Brain pericyte (primary cell): ENCODE data around the gene GLI1.
"Not testable (repeated sequence)": the region's sequence is repeated elsewhere in the genome, so short reads cannot be mapped to it uniquely, and the experiment has no call there.

ENCODE experiments used
- DNase-seq: peaks from one replicate; pipeline ENCODE4 v3.0.0-alpha.2; 2012; ENCODE audit warnings: low read depth, low spot score

GLI1 gene

DNA sequence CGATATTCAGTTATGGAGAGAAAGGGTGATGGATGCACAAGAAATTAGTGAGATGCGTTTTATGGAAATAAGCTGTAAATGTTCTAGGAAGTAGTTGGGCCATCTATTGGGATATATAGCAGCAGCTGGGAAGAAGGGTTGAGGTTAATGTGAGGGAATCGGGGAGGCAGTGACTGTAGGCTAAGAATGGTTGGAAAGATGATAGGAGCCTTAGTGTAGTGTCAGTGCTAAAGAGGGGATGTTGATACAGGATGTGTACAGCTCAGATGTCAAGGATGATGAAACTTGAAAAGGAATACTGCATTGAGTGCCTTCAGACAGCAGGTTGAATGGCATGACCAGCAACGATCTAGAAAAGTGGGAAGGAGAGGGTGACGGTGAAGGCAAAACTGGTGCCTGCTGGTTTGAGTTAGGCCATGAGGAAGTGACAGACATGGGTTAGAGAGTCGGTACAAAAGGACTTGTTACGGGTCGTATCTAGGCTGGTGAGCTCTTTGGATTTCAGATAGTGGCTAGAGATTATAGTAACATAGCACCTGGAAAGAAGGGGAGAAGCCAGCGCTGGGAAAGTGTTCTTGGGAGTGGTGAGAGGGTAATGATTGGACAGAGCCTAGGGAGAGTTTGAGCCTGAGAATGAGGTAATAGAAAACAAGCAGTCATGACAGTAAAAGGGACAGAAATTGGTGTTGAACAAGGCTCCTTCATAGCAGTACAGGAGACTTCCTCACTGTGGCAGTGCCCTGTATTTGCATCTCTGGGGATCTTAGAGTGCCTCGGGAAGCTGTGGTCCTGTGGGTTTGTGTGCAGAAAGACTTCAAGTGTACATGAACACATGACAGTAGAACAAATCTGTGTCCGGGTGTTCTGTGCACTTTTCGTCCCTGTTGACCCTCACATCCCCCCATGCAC lies 37.9 kb downstream of the GLI1 start:
- no peak for DNase-seq

DNA sequence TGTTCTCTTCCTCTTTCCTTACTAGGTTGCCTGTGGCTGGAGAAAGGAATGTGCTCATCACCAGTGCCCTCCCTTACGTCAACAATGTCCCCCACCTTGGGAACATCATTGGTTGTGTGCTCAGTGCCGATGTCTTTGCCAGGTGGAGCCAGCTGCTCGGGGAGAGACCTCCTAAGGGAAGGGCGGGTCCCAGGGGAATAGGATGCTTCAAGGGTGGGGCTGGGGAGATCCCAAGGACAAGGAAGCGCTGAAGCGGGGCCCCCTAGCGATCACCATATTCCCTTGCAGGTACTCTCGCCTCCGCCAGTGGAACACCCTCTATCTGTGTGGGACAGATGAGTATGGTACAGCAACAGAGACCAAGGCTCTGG lies 38.5 kb downstream of the GLI1 start:
- DNase-seq: no peak

DNA sequence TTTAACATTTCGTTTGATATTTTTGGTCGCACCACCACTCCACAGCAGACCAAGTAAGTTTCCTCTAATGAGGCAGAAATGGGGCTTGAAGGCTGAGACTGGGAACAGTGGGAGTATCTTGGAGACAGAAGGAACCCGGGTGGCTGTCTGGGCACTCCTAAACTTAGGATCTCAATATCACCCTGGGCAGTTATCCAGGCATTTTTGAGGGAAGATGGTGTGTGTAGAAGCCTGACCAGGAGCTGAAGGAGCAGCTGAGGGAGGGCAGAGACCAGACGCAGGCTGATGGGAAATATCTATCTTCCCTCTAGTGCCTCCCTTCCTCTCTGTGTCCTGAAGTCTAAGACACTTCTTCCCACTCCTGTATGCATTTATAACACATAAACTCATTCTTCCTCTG lies 39.0 kb downstream of the GLI1 start:
- no peak for DNase-seq

DNA sequence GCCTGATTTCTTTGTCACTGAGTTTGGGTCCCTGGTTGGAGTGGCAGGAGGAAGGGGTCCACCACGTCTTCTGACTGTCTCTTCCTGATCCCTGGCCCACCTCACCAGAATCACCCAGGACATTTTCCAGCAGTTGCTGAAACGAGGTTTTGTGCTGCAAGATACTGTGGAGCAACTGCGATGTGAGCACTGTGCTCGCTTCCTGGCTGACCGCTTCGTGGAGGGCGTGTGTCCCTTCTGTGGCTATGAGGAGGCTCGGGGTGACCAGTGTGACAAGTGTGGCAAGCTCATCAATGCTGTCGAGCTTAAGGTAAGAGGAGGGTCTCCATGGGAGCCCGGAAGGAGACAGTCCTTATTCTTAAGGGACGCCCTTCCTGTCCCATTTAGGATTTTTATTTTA lies 40.6 kb downstream of the GLI1 start:
- DNase-seq: no peak

DNA sequence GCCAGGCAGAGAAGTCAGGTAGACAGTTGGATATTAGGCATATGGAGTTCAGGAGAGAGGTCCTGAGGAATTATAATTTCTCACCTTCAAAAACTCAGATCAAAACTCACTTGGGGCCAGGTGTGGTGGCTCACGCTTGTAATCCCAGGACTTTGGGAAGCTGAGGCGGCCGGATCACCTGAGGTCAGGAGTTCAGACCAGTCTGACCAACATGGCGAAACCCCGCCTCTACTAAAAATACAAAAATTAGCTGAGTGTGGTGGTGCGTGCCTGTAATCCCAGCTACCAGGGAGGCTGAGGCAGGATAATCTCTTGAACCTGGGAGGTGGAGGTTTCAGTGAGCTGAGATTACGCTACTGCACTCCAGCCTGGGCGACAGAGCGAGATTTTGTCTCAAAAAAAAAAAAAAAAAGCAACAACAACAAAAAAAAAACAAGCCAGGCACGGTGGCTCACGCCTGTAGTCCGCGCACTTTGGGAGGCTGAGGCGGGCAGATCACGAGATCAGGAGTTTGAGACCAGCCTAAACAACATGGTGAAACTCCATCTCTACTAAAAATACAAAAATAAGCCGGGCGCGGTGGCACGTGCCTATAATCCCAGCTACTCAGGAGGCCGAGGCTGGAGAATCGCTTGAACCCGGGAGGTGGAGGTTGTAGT lies 42.9 kb downstream of the GLI1 start:
- not testable (repeated sequence) for DNase-seq

DNA sequence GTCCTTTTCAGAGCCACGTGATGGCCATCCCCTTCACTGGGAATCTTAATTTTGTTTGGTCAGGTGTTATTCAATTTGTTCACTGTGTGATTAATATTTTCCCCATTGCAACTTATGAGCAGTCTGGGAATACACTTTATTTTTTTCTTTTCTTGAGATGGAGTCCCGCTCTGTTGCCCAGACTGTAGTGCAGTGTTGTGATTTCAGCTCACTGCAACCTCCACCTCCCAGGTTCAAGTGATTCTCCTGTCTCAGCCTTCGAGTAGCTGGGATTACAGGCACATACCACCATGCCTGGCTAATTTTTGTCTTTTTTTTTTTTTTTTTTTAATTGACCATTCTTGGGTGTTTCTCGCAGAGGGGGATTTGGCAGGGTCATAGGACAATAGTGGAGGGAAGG lies 47.0 kb downstream of the GLI1 start:
- not testable (repeated sequence) for DNase-seq

DNA sequence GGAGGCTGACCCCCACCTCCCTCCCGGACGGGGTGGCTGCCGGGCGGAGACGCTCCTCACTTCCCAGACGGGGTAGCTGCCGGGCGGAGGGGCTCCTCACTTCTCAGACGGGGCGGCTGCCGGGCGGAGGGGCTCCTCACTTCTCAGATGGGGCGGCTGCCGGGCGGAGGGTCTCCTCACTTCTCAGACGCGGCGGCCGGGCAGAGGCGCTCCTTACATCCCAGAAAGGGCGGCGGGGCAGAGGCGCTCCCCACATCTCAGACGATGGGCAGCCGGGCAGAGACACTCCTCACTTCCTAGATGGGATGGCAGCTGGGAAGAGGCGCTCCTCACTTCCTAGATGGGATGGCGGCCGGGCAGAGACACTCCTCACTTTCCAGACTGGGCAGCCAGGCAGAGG lies 48.2 kb downstream of the GLI1 start:
- DNase-seq: not testable (repeated sequence)

DNA sequence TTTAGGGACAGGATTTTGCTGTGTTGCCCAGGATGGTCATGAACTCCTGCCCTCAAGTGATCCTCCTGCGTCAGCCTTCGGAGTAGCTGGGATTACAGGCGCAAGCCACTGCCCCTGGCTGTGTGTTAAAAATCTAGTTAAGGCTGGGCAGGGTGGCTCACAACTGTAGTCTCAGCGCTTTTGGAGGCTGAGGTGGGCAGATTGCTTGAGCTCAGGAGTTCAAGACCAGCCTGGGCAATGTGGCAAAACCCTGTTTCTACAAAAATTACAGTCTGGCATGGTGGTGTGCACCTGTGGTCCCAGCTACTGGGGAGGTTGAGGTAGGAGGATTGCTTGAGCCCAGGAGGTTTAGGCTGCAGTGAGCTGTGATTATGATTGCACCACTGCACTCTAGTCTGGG lies 51.6 kb downstream of the GLI1 start:
- DNase-seq: no peak

DNA sequence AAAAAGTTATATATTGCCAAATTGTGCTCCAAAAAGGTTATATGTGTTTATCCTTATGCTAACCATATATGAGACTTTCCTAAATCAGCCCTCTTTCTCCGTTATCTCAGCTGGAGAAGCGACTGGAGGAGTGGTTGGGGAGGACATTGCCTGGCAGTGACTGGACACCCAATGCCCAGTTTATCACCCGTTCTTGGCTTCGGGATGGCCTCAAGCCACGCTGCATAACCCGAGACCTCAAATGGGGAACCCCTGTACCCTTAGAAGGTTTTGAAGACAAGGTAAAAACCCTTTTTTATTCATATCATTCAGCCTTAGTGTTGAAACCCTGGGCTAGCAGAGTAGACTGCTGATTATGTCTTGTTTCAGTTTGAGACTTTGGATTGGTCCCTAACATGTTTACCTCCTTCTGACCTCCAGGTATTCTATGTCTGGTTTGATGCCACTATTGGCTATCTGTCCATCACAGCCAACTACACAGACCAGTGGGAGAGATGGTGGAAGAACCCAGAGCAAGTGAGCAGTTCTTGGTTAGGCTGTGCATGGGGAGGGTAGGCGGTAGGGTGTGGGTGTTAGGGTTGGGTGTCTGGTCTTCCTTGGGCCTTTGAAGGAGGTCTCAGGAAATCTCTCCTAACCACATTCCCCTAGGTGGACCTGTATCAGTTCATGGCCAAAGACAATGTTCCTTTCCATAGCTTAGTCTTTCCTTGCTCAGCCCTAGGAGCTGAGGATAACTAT lies 52.2 kb downstream of the GLI1 start:
- no peak for DNase-seq

DNA sequence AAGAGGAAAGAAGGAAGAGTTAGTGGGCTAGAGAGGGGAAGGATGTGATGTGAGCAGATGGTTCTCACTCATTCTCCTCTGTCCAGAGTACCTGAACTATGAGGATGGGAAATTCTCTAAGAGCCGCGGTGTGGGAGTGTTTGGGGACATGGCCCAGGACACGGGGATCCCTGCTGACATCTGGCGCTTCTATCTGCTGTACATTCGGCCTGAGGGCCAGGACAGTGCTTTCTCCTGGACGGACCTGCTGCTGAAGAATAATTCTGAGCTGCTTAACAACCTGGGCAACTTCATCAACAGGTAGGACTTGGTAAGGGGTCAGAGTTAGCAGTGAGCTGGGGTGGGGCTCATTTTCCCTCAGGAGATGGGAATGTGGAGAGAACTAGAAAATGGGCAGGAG lies 53.1 kb downstream of the GLI1 start:
- no peak for DNase-seq

DNA sequence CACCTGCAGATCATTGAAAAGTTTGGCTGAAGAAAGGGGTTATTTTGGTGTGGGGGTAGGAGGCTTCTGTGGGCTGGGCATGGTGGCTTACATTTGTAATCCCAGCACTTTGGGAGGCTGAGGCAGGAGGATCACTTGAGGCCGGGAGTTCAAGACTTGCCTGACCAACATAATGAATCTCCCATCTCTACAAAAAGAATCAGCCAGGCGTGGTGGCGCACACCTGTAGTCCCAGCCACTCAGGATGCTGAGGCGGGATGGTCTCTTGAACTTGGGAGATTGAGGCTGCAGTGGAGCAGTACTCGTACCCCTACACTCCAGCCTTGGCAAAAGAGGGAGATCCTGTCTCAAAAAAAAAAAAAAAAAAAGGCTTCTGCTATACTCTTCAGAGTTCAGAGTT lies 53.7 kb downstream of the GLI1 start:
- DNase-seq: no peak

DNA sequence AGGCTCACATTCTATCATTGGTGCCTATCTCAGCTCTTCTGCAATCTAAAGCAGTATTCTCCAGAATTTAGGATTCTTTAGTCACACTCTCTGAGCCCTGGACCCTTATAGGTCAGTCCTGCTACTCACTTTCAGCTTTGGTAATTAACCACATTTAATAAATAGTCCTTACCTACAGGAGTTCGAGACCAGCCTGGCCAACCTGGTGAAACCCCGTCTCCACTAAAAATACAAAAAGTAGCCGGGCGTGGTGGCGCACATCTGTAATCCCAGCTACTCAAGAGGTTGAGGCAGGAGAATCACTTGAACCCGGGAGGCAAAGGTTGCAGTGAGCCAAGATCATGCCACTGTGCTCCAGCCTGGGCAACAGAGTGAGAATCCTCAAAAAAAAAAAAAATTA lies 54.1 kb downstream of the GLI1 start:
- not testable (repeated sequence) for DNase-seq

DNA sequence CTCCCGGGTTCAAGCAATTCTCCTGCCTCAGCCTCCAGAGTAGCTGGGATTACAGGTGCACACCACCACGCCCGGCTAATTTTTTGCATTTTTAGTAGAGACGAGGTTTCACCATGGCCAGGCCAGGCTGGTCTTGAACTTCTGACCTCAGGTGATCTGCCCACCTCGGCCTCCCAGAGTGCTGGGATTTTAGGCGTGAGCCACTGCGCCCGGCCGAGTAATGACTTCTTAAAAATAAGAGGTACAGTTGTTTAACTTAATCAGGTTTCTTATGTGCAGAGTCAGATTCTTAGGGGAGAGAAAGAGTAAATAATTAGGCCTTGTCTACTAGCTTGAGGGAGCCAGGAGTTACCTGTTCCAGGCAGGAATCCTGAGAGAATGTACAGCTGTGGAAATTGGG lies 54.7 kb downstream of the GLI1 start:
- DNase-seq: not testable (repeated sequence)

DNA sequence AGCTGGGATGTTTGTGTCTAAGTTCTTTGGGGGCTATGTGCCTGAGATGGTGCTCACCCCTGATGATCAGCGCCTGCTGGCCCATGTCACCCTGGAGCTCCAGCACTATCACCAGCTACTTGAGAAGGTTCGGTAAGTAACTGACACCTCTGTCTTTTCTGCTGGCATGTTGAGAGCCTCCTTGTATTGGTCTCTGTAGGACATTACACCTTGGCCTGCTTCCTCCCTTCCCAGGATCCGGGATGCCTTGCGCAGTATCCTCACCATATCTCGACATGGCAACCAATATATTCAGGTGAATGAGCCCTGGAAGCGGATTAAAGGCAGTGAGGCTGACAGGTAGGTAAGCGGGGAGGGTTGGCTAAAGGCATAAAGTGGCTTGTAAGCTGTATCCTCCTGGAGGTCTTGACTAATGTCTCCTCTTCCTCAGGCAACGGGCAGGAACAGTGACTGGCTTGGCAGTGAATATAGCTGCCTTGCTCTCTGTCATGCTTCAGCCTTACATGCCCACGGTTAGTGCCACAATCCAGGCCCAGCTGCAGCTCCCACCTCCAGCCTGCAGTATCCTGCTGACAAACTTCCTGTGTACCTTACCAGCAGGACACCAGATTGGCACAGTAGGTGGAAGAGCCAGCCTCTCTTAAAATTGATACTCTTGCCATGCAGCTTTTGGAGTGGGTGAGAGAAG lies 55.3 kb downstream of the GLI1 start:
- DNase-seq: no peak

DNA sequence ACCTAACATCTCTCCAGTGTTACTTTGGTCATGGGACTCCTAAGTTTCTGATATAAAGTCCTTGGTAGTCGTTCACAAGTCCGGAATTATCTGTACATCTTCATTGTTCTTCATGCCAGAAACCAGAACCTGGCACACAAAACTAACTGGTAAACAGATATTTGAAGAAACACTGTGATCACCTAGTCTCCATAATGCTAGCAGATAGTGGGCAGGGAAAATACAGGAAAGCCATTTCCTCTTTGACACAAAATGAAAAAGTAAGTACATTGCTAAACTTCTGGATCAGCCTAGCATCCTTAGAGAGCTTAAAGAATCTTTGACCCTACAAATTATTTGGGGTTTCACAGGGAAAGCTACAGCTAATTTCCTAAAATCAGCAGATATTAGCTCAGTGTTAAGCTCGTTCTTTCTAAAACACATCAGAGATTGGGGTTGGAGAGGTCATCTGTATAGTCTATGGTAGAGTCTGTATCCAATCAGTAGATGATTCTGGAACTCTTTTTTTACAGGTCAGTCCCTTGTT lies 55.9 kb downstream of the GLI1 start:
- no peak for DNase-seq

DNA sequence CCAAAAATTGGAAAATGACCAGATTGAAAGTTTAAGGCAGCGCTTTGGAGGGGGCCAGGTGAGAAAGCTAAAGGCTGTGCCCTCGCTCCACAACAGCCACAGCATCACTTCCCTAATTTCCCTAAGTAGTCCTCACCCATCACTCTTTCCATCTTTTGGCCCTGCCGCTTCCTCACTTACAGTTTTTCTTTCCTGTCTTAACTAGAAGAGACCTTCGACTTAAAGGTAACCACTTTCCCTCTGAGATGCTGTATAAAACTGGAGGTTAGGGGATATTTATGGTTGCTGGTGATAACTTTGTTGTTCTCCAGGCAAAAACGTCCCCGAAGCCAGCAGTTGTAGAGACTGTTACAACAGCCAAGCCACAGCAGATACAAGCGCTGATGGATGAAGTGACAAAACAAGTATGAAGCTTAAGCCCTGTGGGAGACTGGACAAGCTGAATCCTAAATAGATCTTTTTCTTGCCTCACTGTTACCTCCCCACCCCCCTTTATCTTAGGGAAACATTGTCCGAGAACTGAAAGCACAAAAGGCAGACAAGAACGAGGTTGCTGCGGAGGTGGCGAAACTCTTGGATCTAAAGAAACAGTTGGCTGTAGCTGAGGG lies 56.5 kb downstream of the GLI1 start:
- no peak for DNase-seq

DNA sequence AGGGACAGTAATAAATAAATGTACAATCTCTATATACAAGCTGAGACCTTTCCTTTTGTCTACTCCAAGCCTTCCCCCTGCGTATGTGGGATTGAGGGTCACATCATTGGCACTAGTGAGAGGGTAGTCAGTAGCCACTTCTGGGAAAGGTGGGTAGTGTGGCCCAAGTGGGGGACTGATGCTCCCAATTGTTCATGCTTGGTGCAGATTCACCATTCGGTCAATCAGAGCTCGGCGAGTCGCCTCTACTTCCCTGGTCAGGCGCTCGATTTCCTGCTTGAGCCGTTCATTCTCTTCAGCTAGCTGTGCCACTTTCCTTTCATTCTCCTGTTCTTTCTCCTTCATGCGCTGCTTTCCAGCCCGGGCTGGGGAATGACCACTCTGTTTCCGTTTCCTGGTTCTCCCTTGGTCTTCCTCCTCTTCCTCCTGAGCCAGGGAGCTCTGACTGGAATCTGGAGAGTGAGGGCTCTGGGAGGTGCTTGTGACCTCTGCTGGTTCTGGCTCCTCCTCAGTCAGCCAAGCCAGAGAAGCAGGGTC lies 57.1 kb downstream of the GLI1 start:
- DNase-seq: no peak

DNA sequence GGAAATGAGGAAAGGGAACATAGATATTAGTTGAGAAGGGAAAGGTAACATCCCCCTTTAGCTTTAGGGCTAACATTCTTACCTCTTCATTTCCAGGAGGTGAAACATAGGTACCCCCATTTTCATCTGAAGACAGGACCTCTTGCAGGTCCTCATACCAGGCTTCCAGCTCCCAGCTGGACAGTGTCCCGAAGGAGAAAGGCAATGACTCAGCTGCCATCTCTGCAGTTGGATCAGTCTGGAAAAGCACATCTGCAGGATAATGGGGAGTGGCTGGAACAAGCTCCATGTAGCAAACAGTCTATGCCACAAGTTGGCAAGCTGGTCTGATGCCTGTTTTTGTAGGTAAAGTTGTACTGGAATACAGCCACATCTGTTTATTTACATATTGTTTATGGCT lies 57.6 kb downstream of the GLI1 start:
- no peak for DNase-seq

DNA sequence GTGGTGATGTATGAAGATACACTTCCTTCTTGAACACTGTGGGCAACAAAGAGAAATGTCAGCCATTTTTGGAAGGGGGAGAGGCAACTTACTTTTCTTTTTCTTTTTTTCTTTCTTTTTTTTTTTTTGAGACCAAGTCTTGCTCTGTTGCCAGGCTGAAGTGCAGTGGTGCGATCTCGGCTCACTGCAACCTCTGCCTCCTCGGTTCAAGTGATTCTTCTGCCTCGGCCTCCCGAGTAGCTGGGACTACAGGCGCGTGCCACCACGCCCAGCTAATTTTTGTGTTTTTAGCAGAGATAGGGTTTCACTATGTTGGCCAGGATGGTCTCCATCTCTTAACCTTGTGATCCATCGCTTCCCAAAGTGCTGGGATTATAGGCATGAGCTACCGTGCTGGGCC lies 58.1 kb downstream of the GLI1 start:
- DNase-seq: not testable (repeated sequence)

DNA sequence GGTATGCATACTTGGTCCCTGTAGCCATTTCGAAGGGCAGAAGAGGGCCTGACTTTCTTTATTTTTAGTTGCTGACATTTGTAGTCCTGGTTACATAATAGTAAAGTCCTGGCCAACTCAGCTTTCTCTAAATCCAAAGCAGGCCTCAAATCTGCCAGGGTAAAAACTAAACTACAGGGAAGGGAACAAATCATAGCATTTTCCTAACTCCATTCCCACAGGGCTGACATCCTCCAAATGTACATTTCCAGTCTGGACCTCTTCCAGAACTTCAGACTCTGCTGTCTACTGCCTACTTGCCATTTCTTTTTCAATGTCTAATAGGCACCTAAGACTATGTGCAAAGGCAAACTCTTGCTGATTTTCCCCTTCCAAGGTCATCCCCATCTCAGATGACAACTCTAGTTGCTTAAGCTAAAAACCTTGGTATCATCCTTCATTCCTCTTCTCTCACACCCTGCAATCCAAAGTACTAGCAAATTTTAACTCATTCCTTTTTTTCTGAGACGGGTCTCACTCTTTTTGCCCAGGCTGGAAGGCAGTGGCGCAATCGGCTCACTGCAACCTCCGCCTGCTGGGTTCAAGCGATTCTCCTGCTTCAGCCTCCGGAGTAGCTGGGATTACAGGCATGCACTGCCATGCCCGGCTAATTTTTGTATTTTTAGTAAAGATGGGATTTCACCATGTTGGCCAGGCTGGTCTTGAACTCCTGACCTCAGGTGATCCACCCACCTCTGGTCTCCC lies 58.8 kb downstream of the GLI1 start:
- no peak for DNase-seq
